Panc1 (cell line): ENCODE data around the gene RAPGEF5. TPM values are rescaled to one million over a fixed set of nuclear protein-coding genes. Genes with fewer than 3 reads are reported as not detected.

ENCODE experiments used
- ATAC-seq: fragments of 200-7000 bp; cut with Tn5 transposase; 2 replicates; pipeline ENCODE4 v1.9.1; 2020; ENCODE audit warnings: mild to moderate bottlenecking, moderate library complexity
- BruUV-seq: library from RNA; stranded (reverse); fragments of 400-500 nt; replicated peaks from 2 replicates; lab custom pipeline; 2021; lab: Mats Ljungman, UMichigan
- CTCF ChIA-PET: fragments of 300-600 bp; sonication (Branson Sonifier 250); formaldehyde crosslinking; loops from one replicate; lab custom pipeline; 2022; ENCODE audit warnings: antibody characterized with exemption; lab: Charles Lee
- POLR2A ChIA-PET: fragments of 300-600 bp; sonication (Branson Sonifier 250); formaldehyde crosslinking; loops from one replicate; lab custom pipeline; 2022; ENCODE audit warnings: antibody characterized with exemption; lab: Charles Lee
- DNase-seq: peaks from one replicate; pipeline ENCODE4 v3.0.0-alpha.2; 2010; ENCODE audit warnings: low read depth, low spot score
- H3K27ac ChIP-seq: 2 replicates; pipeline ENCODE4 v1.5.1; 2011; ENCODE audit warnings: mild to moderate bottlenecking, low read length, inconsistent platforms
- H3K27me3 ChIP-seq: fragments of 200-500 bp; sonication (Bioruptor generic); 2 replicates; pipeline ENCODE4 v1.6.0; 2014; ENCODE audit warnings: low read length, inconsistent platforms; ENCODE audit not compliant: control insufficient read depth, insufficient read depth
- H3K36me3 ChIP-seq: fragments of 200-500 bp; sonication (Bioruptor generic); 2 replicates; pipeline ENCODE4 v1.5.1; 2014; ENCODE audit warnings: inconsistent platforms, mild to moderate bottlenecking, low read length, moderate library complexity; ENCODE audit not compliant: control insufficient read depth, insufficient read depth
- H3K4me1 ChIP-seq: 2 replicates; pipeline ENCODE4 v1.5.1; 2011; ENCODE audit warnings: inconsistent platforms, mild to moderate bottlenecking, low read length, moderate library complexity; ENCODE audit not compliant: control insufficient read depth, insufficient read depth
- H3K4me3 ChIP-seq, 2 experiments: 2 replicates each; pipeline ENCODE4 v1.5.1; 2011 to 2012; ENCODE audit warnings: low read depth in 2 of 2, low read length in 2 of 2, mild to moderate bottlenecking in 2 of 2, inconsistent platforms in 1 of 2, moderate library complexity in 1 of 2
- H3K9me3 ChIP-seq: fragments of 200-500 bp; sonication (Bioruptor generic); 2 replicates; pipeline ENCODE4 v1.5.1; 2014; ENCODE audit warnings: low read depth, mild to moderate bottlenecking, inconsistent platforms, low read length, moderate library complexity; ENCODE audit not compliant: control insufficient read depth, insufficient read depth
- POLR2AphosphoS5 ChIP-seq: IDR thresholded peaks from 2 replicates; pipeline ENCODE4 v1.6.1; 2012; ENCODE audit warnings: mild to moderate bottlenecking, low read depth, low read length, moderate library complexity
- SIN3A ChIP-seq: IDR thresholded peaks from 2 replicates; pipeline ENCODE4 v1.6.1; 2012; ENCODE audit warnings: low read depth, mild to moderate bottlenecking, low read length, moderate library complexity, borderline replicate concordance; ENCODE audit not compliant: insufficient read depth
- TCF7L2 ChIP-seq: IDR thresholded peaks from 2 replicates; pipeline ENCODE4 v1.6.1; 2011; ENCODE audit warnings: mild to moderate bottlenecking, low read depth, low read length, inconsistent platforms
- in situ Hi-C: cut with HindIII; loops from 2 replicates; pipeline ENCODE4 v1.10.0; 2016; ENCODE audit warnings: low sequenced_read_pairs, low pct_unique_long_range_greater_than_20kb
- intact Hi-C: fragments of 100-400 bp; cut with micrococcal nuclease; formaldehyde crosslinking; loops from one replicate; pipeline ENCODE4 v1.10.0; 2022; ENCODE audit not compliant: unreplicated experiment
- total RNA-seq: library from RNA; stranded (reverse); gene quantifications from one replicate; pipeline ENCODE4 v1.2.1, GENCODE V29; 2021; ENCODE audit not compliant: unreplicated experiment
- TF ChIP-seq, protein P1 (sequence below): fragments of 450-650 bp; IDR thresholded peaks from 2 replicates; pipeline ENCODE4 v1.5.1; 2017; ENCODE audit warnings: mild to moderate bottlenecking
- TF ChIP-seq, protein P2 (sequence below), 2 experiments: IDR thresholded peaks; 2 replicates each; pipeline ENCODE4 v1.6.1; 2011 to 2012; ENCODE audit warnings: low read depth in 2 of 2, control low read depth in 1 of 2, low read length in 1 of 2, mild to moderate bottlenecking in 1 of 2, moderate library complexity in 1 of 2; ENCODE audit not compliant: insufficient read depth in 1 of 2

Gene RAPGEF5
- total RNA-seq, 1 experiment from 2014 or later: 1.4 TPM

DNA sequence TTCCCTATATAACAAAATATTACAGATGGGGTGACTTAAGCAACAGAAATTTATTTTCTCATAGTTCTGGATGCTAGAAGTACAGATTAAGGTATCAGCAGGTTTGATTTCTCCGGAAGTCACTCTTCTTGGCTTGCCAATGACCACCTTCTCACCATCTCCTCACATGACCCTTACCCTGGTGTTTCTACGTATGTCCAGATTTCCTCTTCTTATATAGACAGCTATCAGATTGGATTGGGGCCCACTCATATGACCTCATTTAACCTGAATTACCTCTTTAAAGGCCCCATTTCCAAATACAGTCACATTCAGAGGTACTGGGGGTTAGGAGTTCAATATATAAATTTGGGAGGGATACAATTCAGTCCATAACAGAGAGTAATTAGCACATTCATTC lies 17.0 kb upstream of the RAPGEF5 start:
- no peak for DNase-seq
- no peak overlapping the region for H3K4me3 ChIP-seq
- BruUV-seq: no TSS peak
- TF ChIP-seq TCF7L2: no peak
- TF ChIP-seq, protein P1, sequence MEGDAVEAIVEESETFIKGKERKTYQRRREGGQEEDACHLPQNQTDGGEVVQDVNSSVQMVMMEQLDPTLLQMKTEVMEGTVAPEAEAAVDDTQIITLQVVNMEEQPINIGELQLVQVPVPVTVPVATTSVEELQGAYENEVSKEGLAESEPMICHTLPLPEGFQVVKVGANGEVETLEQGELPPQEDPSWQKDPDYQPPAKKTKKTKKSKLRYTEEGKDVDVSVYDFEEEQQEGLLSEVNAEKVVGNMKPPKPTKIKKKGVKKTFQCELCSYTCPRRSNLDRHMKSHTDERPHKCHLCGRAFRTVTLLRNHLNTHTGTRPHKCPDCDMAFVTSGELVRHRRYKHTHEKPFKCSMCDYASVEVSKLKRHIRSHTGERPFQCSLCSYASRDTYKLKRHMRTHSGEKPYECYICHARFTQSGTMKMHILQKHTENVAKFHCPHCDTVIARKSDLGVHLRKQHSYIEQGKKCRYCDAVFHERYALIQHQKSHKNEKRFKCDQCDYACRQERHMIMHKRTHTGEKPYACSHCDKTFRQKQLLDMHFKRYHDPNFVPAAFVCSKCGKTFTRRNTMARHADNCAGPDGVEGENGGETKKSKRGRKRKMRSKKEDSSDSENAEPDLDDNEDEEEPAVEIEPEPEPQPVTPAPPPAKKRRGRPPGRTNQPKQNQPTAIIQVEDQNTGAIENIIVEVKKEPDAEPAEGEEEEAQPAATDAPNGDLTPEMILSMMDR: no peak
- ChIA-PET POLR2A (no interaction called here), CTCF (no interaction called here)
- intact Hi-C loops: no loop called here
- H3K4me1 ChIP-seq: no peaks in the 10 kb centered on the region
- no peaks in the 10 kb centered on the region for H3K9me3 ChIP-seq
- H3K36me3 ChIP-seq: no peaks in the 10 kb centered on the region
- in situ Hi-C loops: no loop called here
- no peak overlapping the region for H3K27ac ChIP-seq
- H3K27me3 ChIP-seq: peaks cover 4% of the 10 kb centered on the region; the same call in 1 of the 2 replicates
- ATAC-seq: no peak

DNA sequence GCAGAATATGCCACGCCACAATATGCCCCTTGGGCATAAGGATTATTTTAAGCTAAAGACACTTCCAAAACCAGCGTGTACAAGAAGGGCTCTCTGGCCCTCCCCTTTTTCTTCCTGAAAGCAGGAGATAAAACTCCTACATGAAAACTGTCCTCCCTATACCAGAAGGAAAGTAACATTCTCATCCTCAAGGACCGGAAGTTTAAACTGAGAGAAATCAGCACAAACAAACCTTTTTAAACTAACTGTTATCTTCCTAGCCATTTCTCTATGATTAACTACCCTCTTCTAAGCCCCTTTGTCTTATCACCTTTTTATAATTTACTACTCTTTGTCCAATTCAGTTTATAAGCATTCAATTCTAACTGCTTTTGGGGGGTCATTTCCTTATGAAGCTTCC lies 16.4 kb upstream of the RAPGEF5 start:
- Histone ChIP-seq H3K36me3 (no peaks in the 10 kb centered on the region), H3K27me3 (peaks cover 4% of the 10 kb centered on the region; the same call in 1 of the 2 replicates), H3K9me3 (no peaks in the 10 kb centered on the region), H3K4me3 (no peak overlapping the region), H3K27ac (no peak overlapping the region), H3K4me1 (no peaks in the 10 kb centered on the region)
- intact Hi-C loops: no loop called here
- ChIA-PET POLR2A (no interaction called here), CTCF (no interaction called here)
- DNase-seq (no peak), ATAC-seq (no peak)
- no TSS peak for BruUV-seq
- in situ Hi-C loops: no loop called here
- TF ChIP-seq TCF7L2 (no peak), SIN3A (no peak), POLR2AphosphoS5 (no peak)
- TF ChIP-seq, protein P1: no peak
- TF ChIP-seq, protein P2, sequence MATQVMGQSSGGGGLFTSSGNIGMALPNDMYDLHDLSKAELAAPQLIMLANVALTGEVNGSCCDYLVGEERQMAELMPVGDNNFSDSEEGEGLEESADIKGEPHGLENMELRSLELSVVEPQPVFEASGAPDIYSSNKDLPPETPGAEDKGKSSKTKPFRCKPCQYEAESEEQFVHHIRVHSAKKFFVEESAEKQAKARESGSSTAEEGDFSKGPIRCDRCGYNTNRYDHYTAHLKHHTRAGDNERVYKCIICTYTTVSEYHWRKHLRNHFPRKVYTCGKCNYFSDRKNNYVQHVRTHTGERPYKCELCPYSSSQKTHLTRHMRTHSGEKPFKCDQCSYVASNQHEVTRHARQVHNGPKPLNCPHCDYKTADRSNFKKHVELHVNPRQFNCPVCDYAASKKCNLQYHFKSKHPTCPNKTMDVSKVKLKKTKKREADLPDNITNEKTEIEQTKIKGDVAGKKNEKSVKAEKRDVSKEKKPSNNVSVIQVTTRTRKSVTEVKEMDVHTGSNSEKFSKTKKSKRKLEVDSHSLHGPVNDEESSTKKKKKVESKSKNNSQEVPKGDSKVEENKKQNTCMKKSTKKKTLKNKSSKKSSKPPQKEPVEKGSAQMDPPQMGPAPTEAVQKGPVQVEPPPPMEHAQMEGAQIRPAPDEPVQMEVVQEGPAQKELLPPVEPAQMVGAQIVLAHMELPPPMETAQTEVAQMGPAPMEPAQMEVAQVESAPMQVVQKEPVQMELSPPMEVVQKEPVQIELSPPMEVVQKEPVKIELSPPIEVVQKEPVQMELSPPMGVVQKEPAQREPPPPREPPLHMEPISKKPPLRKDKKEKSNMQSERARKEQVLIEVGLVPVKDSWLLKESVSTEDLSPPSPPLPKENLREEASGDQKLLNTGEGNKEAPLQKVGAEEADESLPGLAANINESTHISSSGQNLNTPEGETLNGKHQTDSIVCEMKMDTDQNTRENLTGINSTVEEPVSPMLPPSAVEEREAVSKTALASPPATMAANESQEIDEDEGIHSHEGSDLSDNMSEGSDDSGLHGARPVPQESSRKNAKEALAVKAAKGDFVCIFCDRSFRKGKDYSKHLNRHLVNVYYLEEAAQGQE (IDR thresholded peaks at IDR 0.05; ENCODE audit: insufficient read depth in 1 of 2, low read depth in 2 of 2, low read length in 1 of 2): no peak

DNA sequence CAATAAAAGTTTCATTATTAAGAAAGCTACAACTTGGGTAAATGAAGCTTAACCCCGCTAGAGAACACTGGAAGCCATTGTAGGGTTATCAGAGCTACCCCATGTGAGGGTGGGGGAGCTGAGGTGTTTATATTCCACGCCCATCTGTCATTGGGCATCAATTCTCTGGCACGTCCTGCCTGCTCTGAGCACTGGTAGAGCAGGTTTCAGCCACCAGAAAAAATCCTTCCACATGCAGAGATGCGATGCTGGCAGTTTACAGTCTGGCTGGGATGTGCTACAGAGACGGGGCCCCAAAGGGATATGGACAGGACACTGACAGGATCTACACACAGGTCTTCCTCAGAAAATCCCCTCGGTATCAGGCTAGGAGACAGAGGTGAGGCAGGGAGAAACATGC lies 15.9 kb upstream of the RAPGEF5 start:
- no peaks in the 10 kb centered on the region for H3K4me1 ChIP-seq
- no peaks in the 10 kb centered on the region for H3K9me3 ChIP-seq
- ATAC-seq: no peak
- H3K27ac ChIP-seq: no peak overlapping the region
- no peak for TF ChIP-seq POLR2AphosphoS5
- TF ChIP-seq TCF7L2: no peak
- TF ChIP-seq SIN3A: no peak
- TF ChIP-seq, protein P2 (IDR thresholded peaks at IDR 0.05; ENCODE audit: insufficient read depth in 1 of 2, low read depth in 2 of 2, low read length in 1 of 2): no peak
- TF ChIP-seq, protein P1: no peak
- CTCF ChIA-PET: no interaction called here
- intact Hi-C loops (no loop called here), in situ Hi-C loops (no loop called here)
- peaks cover 4% of the 10 kb centered on the region; the same call in 1 of the 2 replicates for H3K27me3 ChIP-seq
- POLR2A ChIA-PET: no interaction called here
- DNase-seq: no peak
- no TSS peak for BruUV-seq
- no peak overlapping the region for H3K4me3 ChIP-seq
- H3K36me3 ChIP-seq: no peaks in the 10 kb centered on the region
